NCI-H2029 treated with DMSO at 0.1 percent for 48 hours (cell line): ENCODE results near the gene LRRC46.

Experiments used
- DNase-seq: peaks from one replicate; lab custom pipeline; 2025; lab: John Stamatoyannopoulos, UW

Gene LRRC46

GRCh38 chr17:47808830-47809480 lies 22.5 kb upstream of the LRRC46 start:
- DNase-seq = no peak

GRCh38 chr17:47810200-47810821 lies 21.2 kb upstream of the LRRC46 start:
- no peak for DNase-seq

DNA sequence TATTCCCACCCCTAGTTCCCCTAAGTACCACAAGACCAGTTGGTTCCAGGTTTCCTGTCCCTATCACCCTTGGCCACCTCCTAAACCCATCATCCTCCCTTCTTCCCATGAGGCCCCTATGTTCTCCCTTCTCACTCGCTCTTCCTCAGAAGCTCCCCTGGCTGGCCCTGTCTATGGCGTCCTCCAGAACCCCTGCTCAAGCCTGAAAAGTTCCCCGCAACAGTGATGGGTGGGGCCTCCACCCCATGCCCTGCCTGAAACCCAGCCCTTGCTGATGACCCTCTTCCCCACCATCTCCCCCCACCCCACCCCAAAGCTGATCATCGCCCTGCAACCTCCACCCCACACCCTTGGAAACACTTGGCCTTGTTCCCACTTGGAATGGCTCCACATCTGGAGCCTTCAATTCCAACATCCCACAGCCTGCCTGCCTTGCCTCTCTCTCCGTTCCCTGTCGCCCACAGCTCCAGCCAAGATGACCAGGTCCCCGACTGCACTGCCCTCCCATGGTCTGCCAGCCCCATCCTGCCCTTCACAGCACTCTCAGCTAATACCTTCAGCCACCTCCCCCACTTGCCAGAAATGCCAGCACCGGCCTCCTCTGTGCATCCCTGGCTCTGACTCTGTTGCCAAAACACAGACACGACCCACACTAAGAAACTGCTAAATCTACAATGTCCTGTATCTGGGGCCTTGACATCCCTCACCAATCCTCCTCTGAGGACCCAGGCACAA lies 20.4 kb upstream of the LRRC46 start:
- DNase-seq = no peak

DNA sequence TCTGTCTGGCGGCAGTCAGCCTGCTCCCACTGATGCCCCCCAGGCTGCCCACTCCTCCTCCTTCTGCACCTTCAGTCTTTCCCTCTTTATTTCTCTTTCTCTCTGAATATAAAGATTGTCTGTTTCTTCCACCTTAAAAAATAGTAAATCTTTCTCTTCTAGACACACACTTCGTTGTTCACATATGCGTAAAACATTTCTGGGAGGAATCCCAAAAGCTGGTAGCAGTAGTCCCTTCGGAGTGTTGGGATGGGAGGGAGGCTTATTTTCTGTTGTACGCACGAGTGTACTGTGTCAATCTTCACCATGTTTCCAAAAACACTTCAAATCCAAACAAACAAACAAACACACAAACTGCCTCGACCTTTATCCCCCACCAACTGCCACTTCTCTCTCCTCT lies 19.8 kb upstream of the LRRC46 start:
- no peak for DNase-seq

- DNase-seq = no peak
Measured at GRCh38 chr17:47812146-47812920, 19.1 kb upstream of the LRRC46 start.

DNA sequence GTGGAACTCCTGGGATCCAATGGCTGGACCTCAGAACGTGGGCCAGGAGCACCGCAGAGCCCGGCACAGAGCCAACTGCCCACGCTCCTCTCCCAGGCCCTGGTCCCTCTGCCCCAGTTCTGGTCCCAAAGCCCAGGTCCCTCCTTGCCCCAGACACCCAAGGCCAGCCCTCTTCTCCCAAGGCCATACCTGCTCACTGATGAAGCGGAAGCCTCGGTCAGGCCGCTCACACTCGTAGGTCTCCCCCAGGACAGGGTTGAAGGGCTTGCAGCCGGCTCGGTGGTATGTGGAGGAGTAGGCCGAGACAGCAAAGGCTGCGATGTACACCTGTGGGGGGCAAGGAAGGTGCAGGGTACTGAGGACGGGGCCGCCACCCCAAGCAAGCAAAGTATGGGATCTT lies 18.4 kb upstream of the LRRC46 start:
- no peak for DNase-seq

GRCh38 chr17:47813512-47814031 lies 17.9 kb upstream of the LRRC46 start:
- no peak for DNase-seq

DNA sequence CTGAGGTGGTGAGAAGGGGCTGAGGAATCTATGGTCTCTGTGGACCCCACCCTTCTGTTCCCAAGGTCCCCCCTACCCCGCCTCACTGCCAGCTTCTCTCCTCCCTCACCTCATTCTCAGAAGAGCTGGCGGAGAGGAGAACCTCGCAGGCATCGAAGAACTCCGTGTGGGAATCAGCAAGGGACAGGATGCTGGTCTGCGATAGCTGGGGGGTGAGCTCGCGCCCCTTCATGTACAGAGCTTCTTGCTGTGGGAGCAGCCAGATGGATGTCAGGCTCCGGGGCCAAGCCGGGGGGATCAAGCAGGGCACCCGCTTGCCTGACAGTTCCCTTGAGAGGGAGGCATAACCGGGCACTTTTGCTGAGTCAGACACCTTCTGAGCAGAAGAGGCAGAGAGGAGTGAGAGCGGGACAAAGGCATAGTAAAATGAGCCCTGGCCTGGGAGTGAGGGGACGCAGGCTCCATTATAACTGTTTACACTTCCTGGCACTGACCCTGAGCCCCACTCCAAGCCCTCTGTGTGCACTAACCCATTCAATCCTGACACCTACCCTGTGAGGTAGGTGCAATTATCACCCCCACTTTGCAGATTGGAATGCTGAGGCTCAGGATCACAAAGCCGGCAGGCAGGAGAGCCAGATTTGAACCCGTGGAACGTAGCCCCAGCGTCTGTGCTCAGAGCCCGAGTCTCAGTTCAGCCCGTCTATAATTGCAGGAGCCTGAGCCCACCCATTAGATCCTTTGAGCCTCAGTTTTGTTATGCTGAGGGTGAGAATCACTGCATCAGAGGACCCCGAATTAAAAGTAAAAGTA lies 16.2 kb upstream of the LRRC46 start:
- DNase-seq = no peak

GRCh38 chr17:47816111-47816735 lies 15.2 kb upstream of the LRRC46 start:
- no peak for DNase-seq

DNA sequence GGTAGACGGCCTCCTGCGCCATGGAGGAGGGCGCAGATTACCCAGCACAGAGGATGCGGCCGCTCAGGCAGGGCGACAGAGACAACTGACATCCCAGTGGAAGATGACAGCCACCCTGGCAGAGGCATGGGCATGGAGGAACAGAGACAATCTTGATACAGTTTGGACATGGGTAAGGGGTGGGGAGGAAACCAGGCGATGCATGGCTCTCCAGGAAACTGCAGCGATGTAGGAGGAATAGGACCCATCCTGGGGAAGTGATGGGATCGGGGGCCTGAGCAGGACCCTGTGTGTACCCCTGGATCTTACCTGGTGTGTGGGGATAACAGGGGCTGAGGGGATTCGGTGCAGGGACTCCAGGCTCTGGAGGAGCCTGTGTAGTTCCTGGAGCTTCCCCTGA lies 14.5 kb upstream of the LRRC46 start:
- no peak for DNase-seq

- DNase-seq = no peak
Measured at GRCh38 chr17:47818002-47818695, 13.3 kb upstream of the LRRC46 start.

GRCh38 chr17:47819475-47819874 lies 12.0 kb upstream of the LRRC46 start:
- no peak for DNase-seq

- DNase-seq = no peak
Measured at GRCh38 chr17:47820033-47820789, 11.3 kb upstream of the LRRC46 start.

- no peak for DNase-seq
Measured at GRCh38 chr17:47821031-47821423, 10.4 kb upstream of the LRRC46 start.

- peak; percentile 16 for DNase-seq
Measured at GRCh38 chr17:47821424-47822391, 9.8 kb upstream of the LRRC46 start, which contains the start of gene OSBPL7. Gene OSBPL7 (minus strand): TSS chr17:47821794. CDS start chr17:47820278, 1,516 bp downstream.

DNA sequence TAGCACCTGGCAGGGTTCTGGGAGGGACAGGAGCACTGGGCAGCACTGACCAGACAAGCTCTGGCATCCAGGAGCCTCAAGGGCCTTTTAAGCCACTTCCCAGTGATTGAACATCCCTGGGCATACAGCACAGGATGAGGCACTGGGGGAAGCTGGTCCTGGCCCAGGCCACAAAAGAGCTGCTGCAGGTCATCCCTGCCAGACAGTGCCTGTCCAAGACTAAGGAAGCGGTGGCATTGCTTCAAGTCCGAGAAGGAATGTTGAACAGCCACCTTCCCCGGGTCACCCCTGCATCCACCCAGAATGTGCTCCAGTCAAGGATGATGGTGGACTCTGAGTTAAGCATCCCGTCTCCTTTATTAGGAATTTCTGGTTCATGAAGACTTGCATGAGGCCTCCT lies 8.7 kb upstream of the LRRC46 start:
- DNase-seq = no peak

DNA sequence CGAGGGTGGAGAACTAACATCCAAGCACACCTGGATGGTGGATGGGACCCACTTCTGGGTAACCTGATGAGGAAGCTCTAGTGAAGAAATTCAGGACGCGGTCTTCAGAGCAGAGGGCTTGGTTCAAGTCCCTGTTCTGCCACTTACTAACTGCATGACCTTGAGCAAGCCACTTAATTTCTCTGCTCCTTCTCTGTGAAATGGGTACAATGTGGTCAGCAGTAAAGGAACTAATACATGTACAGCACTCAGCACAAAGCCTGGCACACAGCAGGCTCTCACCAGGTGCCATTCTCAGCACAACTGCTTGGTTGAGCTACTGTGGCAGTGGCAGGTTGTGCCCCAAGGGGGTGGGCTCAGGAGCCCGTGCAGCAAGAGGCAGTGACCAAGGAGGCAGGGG lies 8.0 kb upstream of the LRRC46 start:
- DNase-seq = no peak

- DNase-seq = no peak
Measured at GRCh38 chr17:47829870-47830269, 1.6 kb upstream of the LRRC46 start.
